GM23248 (cell line): ENCODE data around the gene ABHD2.

ENCODE experiments used
- EZH2 ChIP-seq: fragments of 200-600 bp; sonication (generic); IDR thresholded peaks from 2 replicates; pipeline ENCODE4 v1.6.1; 2018; ENCODE audit warnings: antibody characterized with exemption, mild to moderate bottlenecking; ENCODE audit not compliant: insufficient read depth, poor library complexity, severe bottlenecking
- EZH2phosphoT487 ChIP-seq: fragments of 200-600 bp; sonication (generic); IDR thresholded peaks from 2 replicates; pipeline ENCODE4 v1.6.1; 2018; ENCODE audit warnings: antibody characterized with exemption, moderate library complexity, mild to moderate bottlenecking, low read depth; ENCODE audit not compliant: insufficient read depth

DNA sequence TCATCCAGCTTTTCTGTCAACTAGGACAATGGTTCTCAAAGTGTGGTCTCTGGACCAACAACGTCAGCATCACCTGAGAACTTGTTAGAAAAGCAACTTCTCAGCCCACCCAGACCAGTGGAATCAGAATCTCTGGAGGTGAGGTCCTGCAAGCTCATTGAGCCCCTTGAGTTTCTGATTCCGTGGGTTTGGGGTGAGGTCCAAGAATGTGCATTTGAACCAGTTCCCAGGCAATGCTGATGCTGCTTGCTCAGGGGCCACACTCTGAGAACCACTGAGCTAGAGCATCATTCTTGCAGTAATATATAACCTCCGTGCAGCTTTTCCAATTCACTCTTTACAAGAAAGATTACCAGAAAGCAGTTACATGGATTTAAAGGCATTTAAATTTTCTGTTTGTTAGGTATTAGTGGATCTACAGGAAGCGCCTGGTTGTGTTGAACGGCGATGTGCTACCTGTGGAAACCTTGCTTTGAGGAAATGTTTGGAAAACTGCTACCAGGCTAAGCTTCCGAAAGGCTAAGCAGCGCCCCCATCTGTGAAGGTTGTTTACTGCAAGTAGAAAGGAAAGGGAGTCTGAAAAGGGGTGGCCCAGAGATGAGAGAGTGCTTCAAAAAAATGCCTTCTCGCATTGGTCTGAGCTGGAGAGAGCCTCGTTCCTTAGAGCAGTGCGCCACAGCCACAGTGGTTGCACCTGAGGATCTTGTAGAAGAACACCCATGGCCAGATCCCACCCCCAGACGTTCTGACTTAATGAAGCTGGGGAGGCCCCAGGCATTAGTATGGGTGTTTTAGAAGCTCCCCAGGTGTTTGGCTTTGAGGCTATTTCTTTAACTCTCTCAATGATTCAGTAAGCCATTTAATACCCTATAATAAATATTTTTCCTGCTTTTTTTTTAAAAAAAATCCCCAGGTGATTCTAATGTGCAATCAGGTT lies 83.1 kb downstream of the ABHD2 start:
- no peak for TF ChIP-seq EZH2
- no peak for TF ChIP-seq EZH2phosphoT487
